CD14-positive monocyte (primary cell): Measurements from ENCODE around the gene GLDN. TPM values are rescaled to one million over a fixed set of nuclear protein-coding genes. Genes with fewer than 3 reads are reported as not detected.

Experiments
- DNase-seq, 3 donors: peaks; one replicate each; pipeline ENCODE4 v3.0.0-alpha.2; 2011 to 2022
- H2AFZ ChIP-seq: 2 replicates; pipeline ENCODE4 v1.6.0; 2012; ENCODE audit warnings: mild to moderate bottlenecking, low read depth, low read length, inconsistent platforms; ENCODE audit not compliant: insufficient read depth, poor library complexity, severe bottlenecking
- H3K27ac ChIP-seq, 2 donors: 1 replicate in 1 of 2; 2 replicates in 1 of 2; pipeline ENCODE4 v1.5.1; 2012 to 2013; ENCODE audit warnings: low read length in 2 of 2, control low read depth in 1 of 2, inconsistent platforms in 1 of 2, low read depth in 1 of 2, mild to moderate bottlenecking in 1 of 2
- H3K27me3 ChIP-seq, 2 donors: one replicate each; pipeline versions ENCODE4 v1.6.0 to v1.6.1; 2011 to 2013; ENCODE audit warnings: low read length in 2 of 2; ENCODE audit not compliant: control insufficient read depth in 2 of 2, insufficient read depth in 2 of 2
- H3K36me3 ChIP-seq, 2 donors: replicated peaks in 1 of 2; 1 replicate in 1 of 2; 2 replicates in 1 of 2; pipeline versions ENCODE4 v1.5.1 to v1.6.1; 2012 to 2013; ENCODE audit warnings: low read length in 2 of 2, control low read depth in 1 of 2, inconsistent platforms in 1 of 2, mild to moderate bottlenecking in 1 of 2; ENCODE audit not compliant: insufficient read depth in 2 of 2, control insufficient read depth in 1 of 2
- H3K4me1 ChIP-seq, 2 donors: 1 replicate in 1 of 2; 2 replicates in 1 of 2; pipeline versions ENCODE4 v1.5.1 to v1.6.1; 2012 to 2013; ENCODE audit warnings: low read length in 2 of 2, control low read depth in 1 of 2, inconsistent platforms in 1 of 2, mild to moderate bottlenecking in 1 of 2, moderate library complexity in 1 of 2; ENCODE audit not compliant: insufficient read depth in 2 of 2, control insufficient read depth in 1 of 2
- H3K4me2 ChIP-seq: replicated peaks from 2 replicates; pipeline ENCODE3; 2012; ENCODE audit warnings: low read length, moderate library complexity, mild to moderate bottlenecking; ENCODE audit not compliant: poor library complexity, severe bottlenecking; ENCODE audit errors: extremely low read depth
- H3K4me3 ChIP-seq, 3 experiments: fragments of 200-600 bp in 1 of 3; sonication (generic) in 1 of 3; replicated peaks in 1 of 3; 1 replicate in 2 of 3; 2 replicates in 1 of 3; pipeline ENCODE4 v1.5.1; 2011 to 2013; ENCODE audit warnings: low read length in 3 of 3, mild to moderate bottlenecking in 3 of 3, control low read depth in 2 of 3, low read depth in 2 of 3, inconsistent platforms in 1 of 3, moderate library complexity in 1 of 3
- H3K79me2 ChIP-seq: 2 replicates; pipeline ENCODE4 v1.6.0; 2012; ENCODE audit warnings: mild to moderate bottlenecking, control low read depth, inconsistent platforms, low read length, moderate library complexity; ENCODE audit not compliant: insufficient read depth
- H3K9ac ChIP-seq: 2 replicates; pipeline ENCODE4 v1.6.0; 2017; ENCODE audit warnings: low read length, mild to moderate bottlenecking; ENCODE audit not compliant: insufficient read depth, poor library complexity, severe bottlenecking
- H3K9me3 ChIP-seq, 2 donors: replicated peaks in 1 of 2; 1 replicate in 1 of 2; 2 replicates in 1 of 2; pipeline versions ENCODE4 v1.5.1 to v1.6.1; 2012 to 2013; ENCODE audit warnings: low read length in 2 of 2, control low read depth in 1 of 2; ENCODE audit not compliant: control insufficient read depth in 1 of 2, insufficient read depth in 1 of 2
- H4K20me1 ChIP-seq: 2 replicates; pipeline ENCODE4 v1.6.0; 2012; ENCODE audit warnings: mild to moderate bottlenecking, low read length, control low read depth, moderate library complexity; ENCODE audit not compliant: insufficient read depth
- H3K27ac Mint-ChIP-seq, 7 donors: one replicate each; pipeline ENCODE4 v1.8.0; 2020; ENCODE audit warnings: mild to moderate bottlenecking in 7 of 7, mixed read lengths in 7 of 7, moderate library complexity in 6 of 7, inconsistent platforms in 2 of 7
- H3K27me3 Mint-ChIP-seq, 3 donors: one replicate each; pipeline ENCODE4 v1.8.0; 2021 to 2022; ENCODE audit warnings: low read depth in 3 of 3, mild to moderate bottlenecking in 3 of 3, mixed read lengths in 3 of 3, moderate library complexity in 3 of 3, inconsistent platforms in 1 of 3
- H3K36me3 Mint-ChIP-seq, 2 donors: one replicate each; pipeline ENCODE4 v1.8.0; 2020; ENCODE audit warnings: mixed read lengths in 2 of 2, inconsistent platforms in 1 of 2, mild to moderate bottlenecking in 1 of 2
- H3K4me1 Mint-ChIP-seq: one replicate; pipeline ENCODE4 v1.8.0; 2020; ENCODE audit warnings: mild to moderate bottlenecking, mixed read lengths
- H3K4me3 Mint-ChIP-seq, 2 donors: one replicate each; pipeline ENCODE4 v1.8.0; 2020; ENCODE audit warnings: mild to moderate bottlenecking in 2 of 2, mixed read lengths in 2 of 2, moderate library complexity in 1 of 2
- H3K9me3 Mint-ChIP-seq, 7 donors: one replicate each; pipeline ENCODE4 v1.8.0; 2020 to 2022; ENCODE audit warnings: mixed read lengths in 7 of 7, mild to moderate bottlenecking in 6 of 7, moderate library complexity in 6 of 7, inconsistent platforms in 2 of 7
- WGBS: methylation state at CpG from one replicate; pipeline ENCODE4 v1.1.5; 2013; ENCODE audit warnings: missing lambda C conversion rate; ENCODE audit not compliant: insufficient coverage; 5-methylcytosine and 5-hydroxymethylcytosine counted together
- intact Hi-C, 2 donors: fragments of 100-400 bp; cut with micrococcal nuclease; formaldehyde crosslinking; loops; one replicate each; pipeline versions ENCODE4 v1.15.0 to v1.15.1; 2023
- polyA plus RNA-seq, 3 donors: library from polyadenylated mRNA; depleted of rRNA in 1 of 3; unstranded in 2 of 3; stranded (reverse) in 1 of 3; fragments of 300-500 nt in 2 of 3; fragments of >200 nt in 1 of 3; fragmentation: Illumina TruSeq in 2 of 3; gene quantifications; 1 replicate in 2 of 3; 2 replicates in 1 of 3; pipeline ENCODE4 v1.2.3, GENCODE V29; 2012 to 2021
- TF ChIP-seq, protein P1 (sequence below): fragments of 200-600 bp; IDR thresholded peaks from one replicate; pipeline ENCODE4 v1.8.0; 2022; ENCODE audit warnings: antibody characterized with exemption, mild to moderate bottlenecking

The GLDN gene
- polyA plus RNA-seq, 3 donors = 0.04 TPM; not detected in 2

DNA sequence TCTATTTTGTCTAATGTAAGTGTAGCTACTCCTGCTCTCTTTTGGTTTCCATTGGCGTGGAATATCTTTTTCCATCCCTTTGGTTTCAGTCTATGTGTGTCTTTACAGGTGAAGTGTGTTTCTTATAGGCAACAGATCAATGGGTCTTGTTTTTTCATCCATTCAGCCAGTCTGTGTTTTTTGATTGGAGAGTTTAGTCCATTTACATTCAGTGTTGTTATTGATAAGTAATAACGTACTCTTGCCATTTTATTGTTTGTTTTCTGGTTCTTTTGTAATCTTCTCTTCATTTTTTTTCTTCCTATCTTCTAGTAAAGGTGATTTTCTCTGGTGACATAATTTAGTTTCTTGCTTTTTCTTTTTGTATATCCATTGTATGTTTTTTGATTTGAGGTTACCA lies 97.1 kb downstream of the GLDN start:
- DNase-seq = no peak
- Histone ChIP-seq H3K4me1 (no peaks in the 10 kb centered on the region), H3K9ac (no peak overlapping the region), H3K27me3 (no peaks in the 10 kb centered on the region), H3K27ac (no peak overlapping the region), H3K9me3 (no peaks in the 10 kb centered on the region), H4K20me1 (peaks cover 2% of the 10 kb centered on the region), H3K36me3 (no peaks in the 10 kb centered on the region), H3K4me2 (no peak overlapping the region), H3K4me3 (no peak overlapping the region), H3K79me2 (no peaks in the 10 kb centered on the region), H2AFZ (no peak overlapping the region)
- WGBS = no CpG with 5 or more reads among the region's 2 CpGs
- H3K36me3 Mint-ChIP-seq = no peaks in the 10 kb centered on the region
- intact Hi-C loops = no loop called here
- peaks cover 0 to 10% (median 5%) of the 10 kb centered on the region in 3 donors for H3K27me3 Mint-ChIP-seq
- no peak overlapping the region for H3K4me3 Mint-ChIP-seq
- TF ChIP-seq, protein P1, sequence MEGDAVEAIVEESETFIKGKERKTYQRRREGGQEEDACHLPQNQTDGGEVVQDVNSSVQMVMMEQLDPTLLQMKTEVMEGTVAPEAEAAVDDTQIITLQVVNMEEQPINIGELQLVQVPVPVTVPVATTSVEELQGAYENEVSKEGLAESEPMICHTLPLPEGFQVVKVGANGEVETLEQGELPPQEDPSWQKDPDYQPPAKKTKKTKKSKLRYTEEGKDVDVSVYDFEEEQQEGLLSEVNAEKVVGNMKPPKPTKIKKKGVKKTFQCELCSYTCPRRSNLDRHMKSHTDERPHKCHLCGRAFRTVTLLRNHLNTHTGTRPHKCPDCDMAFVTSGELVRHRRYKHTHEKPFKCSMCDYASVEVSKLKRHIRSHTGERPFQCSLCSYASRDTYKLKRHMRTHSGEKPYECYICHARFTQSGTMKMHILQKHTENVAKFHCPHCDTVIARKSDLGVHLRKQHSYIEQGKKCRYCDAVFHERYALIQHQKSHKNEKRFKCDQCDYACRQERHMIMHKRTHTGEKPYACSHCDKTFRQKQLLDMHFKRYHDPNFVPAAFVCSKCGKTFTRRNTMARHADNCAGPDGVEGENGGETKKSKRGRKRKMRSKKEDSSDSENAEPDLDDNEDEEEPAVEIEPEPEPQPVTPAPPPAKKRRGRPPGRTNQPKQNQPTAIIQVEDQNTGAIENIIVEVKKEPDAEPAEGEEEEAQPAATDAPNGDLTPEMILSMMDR = no peak
- H3K27ac Mint-ChIP-seq = no peak overlapping the region
- H3K9me3 Mint-ChIP-seq = peaks cover 0 to 24% (median 8%) of the 10 kb centered on the region in 7 donors
- H3K4me1 Mint-ChIP-seq = no peaks in the 10 kb centered on the region

DNA sequence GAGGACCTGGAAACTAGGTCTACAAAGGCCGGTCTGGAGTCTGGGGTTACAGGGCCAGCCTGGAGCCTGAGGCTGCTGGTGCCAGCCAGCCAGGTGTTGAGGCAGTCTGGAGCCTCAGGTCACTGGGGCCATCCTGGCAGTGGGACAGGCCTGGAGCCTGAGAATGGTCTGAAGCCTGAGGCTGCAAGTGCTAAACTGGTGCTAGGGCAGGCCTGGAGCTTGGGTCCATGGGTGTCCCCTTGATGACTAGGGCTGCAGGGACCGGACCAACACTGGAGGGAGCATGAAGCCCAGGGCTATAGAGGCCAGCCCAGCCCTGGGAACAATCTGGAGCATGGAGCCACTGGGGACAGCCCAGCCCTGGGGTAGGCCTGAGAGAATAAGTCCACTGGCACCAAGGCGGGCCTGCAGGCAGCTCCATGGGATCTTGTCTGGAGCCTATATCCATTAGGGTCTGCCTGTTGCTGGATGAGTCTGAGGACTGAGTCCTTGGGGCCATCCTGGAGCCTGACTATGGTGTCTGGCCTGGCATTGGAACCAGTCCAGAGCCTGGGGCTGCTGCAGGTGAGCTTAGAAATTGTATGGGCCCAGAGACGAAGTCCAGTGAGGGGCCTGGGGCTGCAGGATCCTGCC lies 101.9 kb downstream of the GLDN start:
- H3K9me3 ChIP-seq = no peaks in the 10 kb centered on the region
- intact Hi-C loops = no loop called here
- H3K9me3 Mint-ChIP-seq = peaks cover 0 to 13% (median 5%) of the 10 kb centered on the region in 7 donors
- peak in 1 of 3 donors; percentile 2 for DNase-seq
- no peak overlapping the region for H3K4me2 ChIP-seq
- H4K20me1 ChIP-seq = peaks cover 14% of the 10 kb centered on the region
- TF ChIP-seq, protein P1 = no peak
- H3K4me1 Mint-ChIP-seq = no peaks in the 10 kb centered on the region
- no peak overlapping the region for H3K27ac Mint-ChIP-seq
- peaks cover 37 to 38% of the 10 kb centered on the region in 2 donors for H3K36me3 Mint-ChIP-seq
- peaks cover 0 to 4% (median 0%) of the 10 kb centered on the region in 3 donors for H3K27me3 Mint-ChIP-seq
- no peak overlapping the region for H3K4me3 ChIP-seq
- H3K79me2 ChIP-seq = no peaks in the 10 kb centered on the region
- H3K9ac ChIP-seq = no peak overlapping the region
- no peak overlapping the region for H2AFZ ChIP-seq
- peaks cover 33 to 41% of the 10 kb centered on the region in 2 donors for H3K36me3 ChIP-seq
- H3K4me3 Mint-ChIP-seq = no peak overlapping the region
- no peaks in the 10 kb centered on the region for H3K4me1 ChIP-seq
- WGBS = 100% methylated on average over 4 of the region's 4 CpGs
- no peaks in the 10 kb centered on the region for H3K27me3 ChIP-seq
- no peak overlapping the region for H3K27ac ChIP-seq
